ENCODE results near the gene ASCL5. TPM values are rescaled to one million over a fixed set of nuclear protein-coding genes. Genes with fewer than 3 reads are reported as not detected.
A peak's percentile ranks its signal among the peaks of the same experiment; 100 is the strongest.

Gene ASCL5
- total and polyA plus RNA-seq, 2 of the 13 experiments (the other 11 are each of a cell fraction or from before 2014, with no cell fraction given), result not detected

- TF ChIP-seq FOXP4 (CRISPR knock-in tag; IDR thresholded peaks at IDR 0.05) (no peak), BORCS8-MEF2B (CRISPR knock-in tag; IDR thresholded peaks at IDR 0.05) (no peak), HDAC1 (CRISPR knock-in tag; IDR thresholded peaks at IDR 0.05) (no peak; the same call in 1 of the 2 replicates), HNRNPK (IDR thresholded peaks at IDR 0.05; ENCODE audit: low read depth, low read length, poor library complexity, severe bottlenecking) (no peak), POLR2G (IDR thresholded peaks at IDR 0.05; ENCODE audit: low read depth, low read length) (peak; percentile 41; the same call in 1 of the 2 replicates), HOXD1 (CRISPR knock-in tag; IDR thresholded peaks at IDR 0.05) (0 out of 2 replicates have a peak, but pooled peaks have one; percentile 9), HNRNPL (IDR thresholded peaks at IDR 0.05; ENCODE audit: low read depth, low read length) (no peak), ZNF709 (CRISPR knock-in tag; IDR thresholded peaks at IDR 0.05) (0 out of 2 replicates have a peak, but pooled peaks have one; percentile 39), ZNF567 (CRISPR knock-in tag; IDR thresholded peaks at IDR 0.05; ENCODE audit: borderline replicate concordance) (no peak), NAIF1 (CRISPR knock-in tag; IDR thresholded peaks at IDR 0.05; ENCODE audit: borderline replicate concordance) (peak; percentile 45; the same call in 1 of the 2 replicates), HCFC1 (IDR thresholded peaks at IDR 0.05; ENCODE audit: low read depth, low read length) (no peak), KLF6 (CRISPR knock-in tag; IDR thresholded peaks at IDR 0.05) (no peak), POLR2AphosphoS2 (IDR thresholded peaks at IDR 0.05; ENCODE audit: low read depth, low read length) (no peak), YY1 (IDR thresholded peaks at IDR 0.05; ENCODE audit: insufficient read depth, insufficient replicate concordance, low read depth, low read length) (peak; percentile 64), IRF2 (CRISPR knock-in tag; IDR thresholded peaks at IDR 0.05) (no peak; the same call in 1 of the 2 replicates), ZFP36L1 (CRISPR knock-in tag; IDR thresholded peaks at IDR 0.05) (no peak), ZNF280B (CRISPR knock-in tag; IDR thresholded peaks at IDR 0.05; ENCODE audit: borderline replicate concordance) (peak; percentile 34; the same call in 1 of the 2 replicates), KLF12 (CRISPR knock-in tag; IDR thresholded peaks at IDR 0.05; ENCODE audit: borderline replicate concordance) (no peak), TBX3 (IDR thresholded peaks at IDR 0.05; ENCODE audit: borderline replicate concordance) (no peak), DRAP1 (CRISPR knock-in tag; IDR thresholded peaks at IDR 0.05) (no peak), TBX2 (CRISPR knock-in tag; IDR thresholded peaks at IDR 0.05; ENCODE audit: borderline replicate concordance) (peak; percentile 48; the same call in 1 of the 2 replicates), ZNF574 (CRISPR knock-in tag; IDR thresholded peaks at IDR 0.05) (peak; percentile 36; the same call in 1 of the 2 replicates), SMYD3 (CRISPR knock-in tag; IDR thresholded peaks at IDR 0.05) (no peak)
These were observed 26.7 kb upstream of the ASCL5 start (continued) for GRCh38 chr1:201153474-201154388.
